ENCODE results near the gene KNOP1. TPM values are rescaled to one million over a fixed set of nuclear protein-coding genes. Genes with fewer than 3 reads are reported as not detected.

Gene KNOP1
- total RNA-seq, 1 experiment from 2014 or later = 93.9 TPM

GRCh38 chr16:19716183-19716582, 1.8 kb downstream of the KNOP1 start:
- Histone ChIP-seq H3K27me3 (ENCODE audit: insufficient read depth, low read length) (no peaks in the 10 kb centered on the region), H3K27ac (ENCODE audit: insufficient read length, low read depth, low read length) (no peak overlapping the region)

More at GRCh38 chr16:19716183-19716582, 1.8 kb downstream of the KNOP1 start:
- Histone ChIP-seq H3T11ph (ENCODE audit: low read length) (no peak overlapping the region), H4K20me1 (ENCODE audit: control insufficient read depth, insufficient read depth, insufficient read length) (no peaks in the 10 kb centered on the region), H3K79me1 (ENCODE audit: insufficient read depth, low read depth, low read length, poor library complexity, severe bottlenecking) (peaks cover 4% of the 10 kb centered on the region), H3K9me3 (ENCODE audit: control insufficient read depth, low read depth, low read length) (no peaks in the 10 kb centered on the region), H3K4me2 (ENCODE audit: insufficient read depth, insufficient read length, low read length) (peak overlapping the region; percentile 99), H3K79me2 (ENCODE audit: insufficient read depth, low read length) (peaks cover 35% of the 10 kb centered on the region), H2BK12ac (ENCODE audit: insufficient read length, low read depth, low read length) (no peak overlapping the region), H3K4ac (ENCODE audit: low read depth, low read length) (no peak overlapping the region), H2BK15ac (ENCODE audit: low read depth, low read length) (no peak overlapping the region), H3K23ac (ENCODE audit: insufficient read length, low read depth, low read length) (peak overlapping the region; percentile 61), H4K5ac (ENCODE audit: insufficient read length, low read depth, low read length) (no peak overlapping the region), H4K91ac (ENCODE audit: insufficient read length, low read depth, low read length) (no peak overlapping the region), H2BK5ac (ENCODE audit: insufficient read length, low read length) (no peak overlapping the region), H3K4me1 (ENCODE audit: insufficient read depth, low read length) (peaks cover 9% of the 10 kb centered on the region; the same call in 1 of the 2 replicates), H2BK20ac (ENCODE audit: low read depth, low read length, poor library complexity, severe bottlenecking) (no peak overlapping the region), H4K8ac (replicated peaks; ENCODE audit: insufficient read length, low read depth, low read length) (no peak overlapping the region), H2BK120ac (ENCODE audit: low read depth, low read length, poor library complexity, severe bottlenecking) (no peak overlapping the region), H2AFZ (ENCODE audit: low read length) (no peak overlapping the region), H3K23me2 (ENCODE audit: insufficient read length, low read depth, low read length, poor library complexity, severe bottlenecking) (peaks cover 7% of the 10 kb centered on the region), H3K9ac (ENCODE audit: extremely low read depth, insufficient read length, low read length) (peak overlapping the region; percentile 35), H3K18ac (ENCODE audit: insufficient read length, low read depth, low read length) (no peak overlapping the region), H3K56ac (ENCODE audit: insufficient read length, low read depth, low read length) (no peak overlapping the region), H2AK5ac (ENCODE audit: insufficient read length, low read length) (no peak overlapping the region), H3K14ac (ENCODE audit: insufficient read depth, low read length) (no peak overlapping the region)
- no peak for DNase-seq
- H3K27ac Mint-ChIP-seq = peak overlapping the region in 2 of 3 experiments; percentile 24 to 56; a peak in 4 of 7 replicates
- H3K9me3 Mint-ChIP-seq = no peaks in the 10 kb centered on the region
- no peaks in the 10 kb centered on the region for H3K27me3 Mint-ChIP-seq (ENCODE audit: low read depth)
- WGBS (ENCODE audit: extremely low coverage, insufficient read length, low lambda C conversion rate) = no CpG with 5 or more reads among the region's 1 CpG
- H3K4me3 Mint-ChIP-seq = peak overlapping the region; percentile 98 to 99
- H3K36me3 Mint-ChIP-seq (ENCODE audit: insufficient read depth in 1 of 3, low read depth in 3 of 3) = peaks cover 39 to 57% (median 46%) of the 10 kb centered on the region in 3 experiments
- H3K4me1 Mint-ChIP-seq = peaks cover 40 to 63% of the 10 kb centered on the region in 2 experiments
- TF ChIP-seq, protein P1, sequence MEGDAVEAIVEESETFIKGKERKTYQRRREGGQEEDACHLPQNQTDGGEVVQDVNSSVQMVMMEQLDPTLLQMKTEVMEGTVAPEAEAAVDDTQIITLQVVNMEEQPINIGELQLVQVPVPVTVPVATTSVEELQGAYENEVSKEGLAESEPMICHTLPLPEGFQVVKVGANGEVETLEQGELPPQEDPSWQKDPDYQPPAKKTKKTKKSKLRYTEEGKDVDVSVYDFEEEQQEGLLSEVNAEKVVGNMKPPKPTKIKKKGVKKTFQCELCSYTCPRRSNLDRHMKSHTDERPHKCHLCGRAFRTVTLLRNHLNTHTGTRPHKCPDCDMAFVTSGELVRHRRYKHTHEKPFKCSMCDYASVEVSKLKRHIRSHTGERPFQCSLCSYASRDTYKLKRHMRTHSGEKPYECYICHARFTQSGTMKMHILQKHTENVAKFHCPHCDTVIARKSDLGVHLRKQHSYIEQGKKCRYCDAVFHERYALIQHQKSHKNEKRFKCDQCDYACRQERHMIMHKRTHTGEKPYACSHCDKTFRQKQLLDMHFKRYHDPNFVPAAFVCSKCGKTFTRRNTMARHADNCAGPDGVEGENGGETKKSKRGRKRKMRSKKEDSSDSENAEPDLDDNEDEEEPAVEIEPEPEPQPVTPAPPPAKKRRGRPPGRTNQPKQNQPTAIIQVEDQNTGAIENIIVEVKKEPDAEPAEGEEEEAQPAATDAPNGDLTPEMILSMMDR (conservative IDR thresholded peaks at IDR 0.05) = no peak
